Measurements from ENCODE around the gene ANKRD36.

DNA sequence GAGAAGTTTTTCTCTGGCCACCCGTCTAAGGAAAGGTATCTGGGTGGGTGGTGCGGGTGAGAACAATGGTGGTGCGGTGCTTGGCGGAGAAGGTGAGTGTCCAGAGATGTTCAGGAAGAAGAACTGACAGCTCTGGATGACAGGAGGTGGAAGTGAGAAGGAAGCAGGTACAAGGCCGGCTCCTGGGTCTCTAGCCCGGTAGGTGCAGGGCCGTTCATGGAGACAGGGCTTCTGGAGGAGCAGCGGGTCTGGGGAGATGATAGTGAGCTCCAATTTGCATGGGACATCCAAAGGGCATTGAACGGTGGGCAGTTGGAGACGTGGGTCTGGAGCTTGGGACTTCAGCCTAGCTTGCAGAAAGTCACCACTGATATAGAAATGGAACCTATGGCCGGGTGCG is 17.3 kb upstream of the ANKRD36 start:
- TF ChIP-seq, protein P1, sequence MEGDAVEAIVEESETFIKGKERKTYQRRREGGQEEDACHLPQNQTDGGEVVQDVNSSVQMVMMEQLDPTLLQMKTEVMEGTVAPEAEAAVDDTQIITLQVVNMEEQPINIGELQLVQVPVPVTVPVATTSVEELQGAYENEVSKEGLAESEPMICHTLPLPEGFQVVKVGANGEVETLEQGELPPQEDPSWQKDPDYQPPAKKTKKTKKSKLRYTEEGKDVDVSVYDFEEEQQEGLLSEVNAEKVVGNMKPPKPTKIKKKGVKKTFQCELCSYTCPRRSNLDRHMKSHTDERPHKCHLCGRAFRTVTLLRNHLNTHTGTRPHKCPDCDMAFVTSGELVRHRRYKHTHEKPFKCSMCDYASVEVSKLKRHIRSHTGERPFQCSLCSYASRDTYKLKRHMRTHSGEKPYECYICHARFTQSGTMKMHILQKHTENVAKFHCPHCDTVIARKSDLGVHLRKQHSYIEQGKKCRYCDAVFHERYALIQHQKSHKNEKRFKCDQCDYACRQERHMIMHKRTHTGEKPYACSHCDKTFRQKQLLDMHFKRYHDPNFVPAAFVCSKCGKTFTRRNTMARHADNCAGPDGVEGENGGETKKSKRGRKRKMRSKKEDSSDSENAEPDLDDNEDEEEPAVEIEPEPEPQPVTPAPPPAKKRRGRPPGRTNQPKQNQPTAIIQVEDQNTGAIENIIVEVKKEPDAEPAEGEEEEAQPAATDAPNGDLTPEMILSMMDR (IDR thresholded peaks at IDR 0.05) = no peak
- TF ChIP-seq POLR2A (IDR thresholded peaks at IDR 0.05) = no peak

All from heart left ventricle (tissue), 13 donors.